Posterior cingulate gyrus (tissue), 11 donors: Measurements from ENCODE around the gene MMP23B.
"Not testable (repeated sequence)": the region's sequence is repeated elsewhere in the genome, so short reads cannot be mapped to it uniquely, and the experiment has no call there.

Experiments
- DNase-seq, 10 donors: peaks; one replicate each; pipeline versions ENCODE4 v3.0.0 to v3.0.0-alpha.2; 2020 to 2021; ENCODE audit warnings: mixed read lengths in 3 of 10
- intact Hi-C: fragments of 100-400 bp; cut with DNase I; formaldehyde crosslinking; loops from one replicate; pipeline ENCODE4 v1.15.1; 2023

MMP23B gene

DNA sequence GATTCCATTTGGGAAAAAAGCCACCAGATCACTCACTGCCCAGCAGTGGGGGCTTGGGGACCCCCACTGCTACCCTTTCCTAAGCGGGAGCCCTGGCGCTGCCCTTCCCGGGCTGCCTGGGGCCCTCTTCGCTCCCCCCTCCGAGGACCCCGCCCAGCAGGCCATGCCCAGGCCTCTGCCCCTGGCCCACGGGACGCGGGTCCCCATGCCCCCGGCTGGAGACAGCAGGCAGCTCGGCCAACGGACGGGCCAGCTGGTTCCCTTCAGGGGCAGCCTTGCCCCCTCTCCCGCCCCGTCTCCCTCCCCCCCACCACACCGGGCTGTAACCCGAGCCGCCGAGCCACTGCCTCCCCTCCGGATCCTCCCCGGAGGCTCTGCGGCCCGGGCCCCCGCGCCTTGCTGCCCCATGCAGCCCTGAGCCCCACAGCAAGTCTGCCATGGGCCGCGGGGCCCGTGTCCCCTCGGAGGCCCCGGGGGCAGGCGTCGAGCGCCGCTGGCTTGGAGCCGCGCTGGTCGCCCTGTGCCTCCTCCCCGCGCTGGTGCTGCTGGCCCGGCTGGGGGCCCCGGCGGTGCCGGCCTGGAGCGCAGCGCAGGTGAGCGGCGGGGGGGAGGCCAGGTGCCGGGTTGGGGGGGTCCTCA, at the start of gene MMP23B:
MMP23B (plus strand) TSS at position 392 of the 639 bp plus-strand sequence; CDS start at position 438, 46 bp downstream.
- peak in 3 of 10 donors; percentile 21 to 81 (median 31) for DNase-seq

DNA sequence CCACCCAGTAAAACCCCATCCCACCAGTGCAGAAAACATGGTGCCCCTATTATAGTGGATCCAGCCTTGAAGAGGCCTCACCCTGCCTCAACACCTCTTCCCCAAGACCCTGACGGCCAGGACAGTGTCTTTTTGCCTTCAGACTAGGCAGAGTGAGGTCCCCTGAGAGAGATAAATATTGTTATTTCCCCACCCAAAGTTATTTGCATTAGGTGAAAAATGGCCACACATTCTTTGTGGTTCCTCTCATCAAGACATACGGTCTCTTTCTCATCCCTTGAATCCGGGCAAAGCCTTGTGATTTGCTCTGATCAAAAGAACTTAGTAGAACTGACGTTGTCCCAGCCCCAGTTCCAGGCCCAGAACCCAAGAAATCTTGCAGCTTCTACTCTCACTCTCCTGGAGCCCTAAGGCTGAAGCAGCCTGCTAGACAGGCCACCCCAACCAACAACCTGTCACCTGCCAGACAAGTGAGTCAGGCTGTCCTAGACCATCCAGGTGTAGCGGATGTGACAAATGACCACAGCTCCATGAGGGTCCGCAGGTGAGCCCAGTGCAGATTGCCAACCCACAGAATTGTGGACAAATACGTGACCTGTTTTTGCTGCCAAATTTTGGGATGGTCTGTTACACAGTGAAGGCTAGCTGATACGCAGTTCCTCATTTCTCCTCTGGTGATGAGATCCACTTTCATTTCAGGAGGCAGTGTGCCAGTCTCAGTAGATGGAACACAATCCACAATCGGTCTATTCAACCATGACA, 49.2 kb upstream of the MMP23B start:
- intact Hi-C loops, result no loop called here
- DNase-seq, result peak in 2 of 10 donors; percentile 2 to 12

More for the DNA sequence above, at the start of gene MMP23B:
- intact Hi-C loops, result no loop called here

DNA sequence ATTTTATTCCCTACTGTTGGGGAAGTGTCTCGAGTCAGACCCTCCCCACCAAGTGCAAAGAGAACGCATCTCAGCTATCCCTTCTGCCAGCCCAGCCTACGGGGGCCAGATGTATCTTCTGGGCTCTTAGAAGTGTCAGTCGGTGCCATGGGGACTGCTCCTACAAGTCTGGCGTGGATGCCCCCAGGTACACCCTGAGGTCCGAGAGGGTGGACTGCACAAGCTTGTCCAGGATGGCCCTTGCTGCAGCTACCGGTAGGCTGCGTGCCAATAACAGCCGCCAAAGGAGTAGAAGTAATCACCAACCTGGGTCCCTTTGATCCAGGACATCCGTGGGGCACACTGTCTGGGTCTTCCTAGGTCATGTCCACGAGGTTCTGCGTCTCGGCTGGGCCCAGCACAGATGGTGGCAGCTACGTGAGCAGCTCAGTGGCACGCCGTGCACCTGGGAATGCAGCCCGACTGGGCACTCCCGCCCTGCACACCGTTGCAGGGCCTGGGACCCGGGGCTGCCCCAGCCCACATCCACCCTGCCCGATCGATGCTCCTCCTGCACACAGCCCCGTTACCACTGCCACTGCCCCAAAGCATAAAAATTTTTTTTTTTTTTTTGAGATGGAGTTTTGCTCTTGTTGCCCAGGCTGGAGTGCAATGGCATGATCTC, 48.5 kb upstream of the MMP23B start:
- intact Hi-C loops, result no loop called here
- DNase-seq, result peak in 2 of 10 donors; percentile 37 to 71

GRCh38 chr1:1591452-1591851, 40.5 kb upstream of the MMP23B start:
- peak in 1 of 10 donors; percentile 20 for DNase-seq
- intact Hi-C loops, result no loop called here

GRCh38 chr1:1593834-1594601, 38.0 kb upstream of the MMP23B start:
- intact Hi-C loops, result no loop called here
- DNase-seq, result peak in 3 of 10 donors; percentile 71

DNA sequence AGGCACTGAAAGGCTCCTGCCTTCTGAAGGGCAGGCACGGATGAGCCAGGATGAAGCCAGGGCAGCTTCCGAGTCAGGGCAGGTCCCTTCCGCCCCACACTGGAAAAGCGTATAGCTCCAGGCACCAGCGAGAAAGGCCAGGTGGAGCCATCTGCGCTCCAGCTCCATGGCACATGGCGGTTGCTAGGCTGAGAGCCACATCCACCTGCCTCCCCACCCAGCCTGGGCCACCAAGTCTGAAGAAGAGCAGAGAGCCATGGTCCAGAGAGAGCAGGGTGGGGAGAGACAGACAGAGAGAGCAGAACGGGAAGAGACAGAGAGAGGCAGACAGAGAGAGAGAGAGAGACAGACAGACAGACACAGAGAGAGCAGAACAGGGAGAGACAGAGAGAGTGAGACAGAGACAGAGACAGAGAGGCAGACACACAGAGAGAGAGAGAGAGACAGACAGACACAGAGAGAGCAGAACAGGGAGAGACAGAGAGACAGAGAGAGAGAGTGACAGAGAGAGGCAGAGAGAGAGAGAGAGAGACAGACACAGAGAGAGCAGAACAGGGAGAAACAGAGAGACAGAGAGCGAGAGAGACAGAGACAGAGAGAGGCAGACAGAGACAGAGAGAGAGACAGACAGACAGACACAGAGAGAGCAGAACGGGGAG, 37.2 kb upstream of the MMP23B start:
- intact Hi-C loops, result no loop called here
- DNase-seq, result peak in 3 of 10 donors; percentile 39 to 79 (median 53)

- intact Hi-C loops, DNase-seq: not testable (repeated sequence)
Observed at GRCh38 chr1:1595341-1595740, 36.6 kb upstream of the MMP23B start.

GRCh38 chr1:1596493-1597274, 35.3 kb upstream of the MMP23B start:
- peak in 3 of 10 donors; percentile 61 to 71 (median 62) for DNase-seq
- intact Hi-C loops, result no loop called here

DNA sequence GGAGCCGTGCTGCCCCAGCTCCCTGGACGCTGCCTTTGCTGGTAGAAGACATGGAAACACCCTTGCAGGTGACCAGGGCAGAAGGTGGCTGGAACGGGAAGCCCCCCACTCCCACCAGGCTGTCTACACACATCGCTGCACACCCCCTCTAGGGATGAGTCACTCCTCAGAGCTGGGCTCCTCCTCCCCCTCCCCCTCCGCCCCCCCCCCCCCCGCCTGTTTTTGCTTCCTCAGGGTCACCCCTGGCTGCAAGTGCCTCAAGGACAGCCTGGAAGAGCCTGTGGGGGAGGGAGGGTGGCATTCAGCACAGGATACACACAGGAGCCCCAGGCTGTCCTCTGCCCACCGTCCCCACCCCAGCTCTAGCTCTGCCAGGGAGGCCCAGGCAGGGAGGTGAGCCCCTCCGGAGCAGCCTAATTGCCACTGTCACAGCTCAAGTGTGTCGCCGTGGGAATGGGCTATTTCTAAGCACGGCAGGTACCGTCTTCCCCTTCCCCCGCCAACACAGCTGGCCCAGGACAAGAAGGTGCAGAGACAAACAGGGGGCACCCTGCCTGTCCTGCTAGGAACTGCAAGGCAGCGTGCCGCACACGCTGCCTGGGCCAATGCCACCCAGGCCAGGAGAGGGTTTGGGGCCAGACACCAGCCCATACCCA, 34.6 kb upstream of the MMP23B start:
- peak in 3 of 10 donors; percentile 29 to 74 (median 61) for DNase-seq
- intact Hi-C loops, result no loop called here

GRCh38 chr1:1598051-1598719, 33.8 kb upstream of the MMP23B start:
- intact Hi-C loops, result no loop called here
- DNase-seq, result peak in 3 of 10 donors; percentile 65 to 70 (median 69)

GRCh38 chr1:1598720-1599029, 33.3 kb upstream of the MMP23B start:
- no peak for DNase-seq
- intact Hi-C loops, result no loop called here

DNA sequence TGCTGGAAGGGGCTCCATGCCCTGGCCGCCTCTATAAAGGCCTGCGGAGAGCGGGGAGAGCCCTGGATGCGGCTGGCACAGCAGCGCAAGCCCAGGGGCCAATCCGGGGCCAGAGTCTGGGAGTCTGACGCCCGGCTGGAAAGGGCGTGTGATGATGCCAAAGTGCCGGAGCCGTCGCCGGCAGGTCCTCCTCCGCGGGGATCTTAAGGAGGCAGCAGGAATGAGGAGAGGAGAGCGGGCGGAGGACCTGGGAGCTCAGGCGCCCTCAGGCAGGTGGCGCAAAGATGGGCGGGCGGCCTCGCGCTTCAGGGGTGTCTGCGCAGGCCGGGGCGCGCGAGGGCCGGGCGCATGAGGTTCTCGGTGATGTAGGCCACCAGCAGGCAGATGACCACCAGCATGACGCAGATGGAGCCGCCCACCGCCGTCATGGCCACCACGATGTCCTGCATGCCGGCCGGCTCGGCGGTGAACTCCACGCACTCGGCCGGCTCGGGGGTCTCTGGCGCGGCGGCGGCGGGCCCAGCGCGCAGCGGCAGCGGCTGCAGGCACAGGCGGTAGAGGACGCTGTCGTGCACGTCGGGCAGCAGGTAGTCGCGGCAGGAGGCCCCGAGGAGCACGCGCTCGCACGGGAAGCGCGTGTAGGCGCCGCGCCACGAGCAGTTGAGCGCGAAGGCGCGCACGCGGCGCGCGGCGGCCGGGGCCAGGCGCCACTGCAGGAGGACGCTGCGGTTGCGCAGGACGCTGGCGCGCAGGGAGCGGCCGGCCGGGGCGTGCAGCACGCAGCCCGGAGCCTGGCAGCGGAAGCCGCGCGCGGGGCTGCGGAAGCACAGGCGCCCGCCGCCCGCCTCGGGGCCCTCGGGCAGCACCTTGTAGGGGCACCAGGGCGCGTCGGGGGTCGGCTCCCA, 32.7 kb upstream of the MMP23B start:
- peak in 3 of 10 donors; percentile 81 to 90 (median 85) for DNase-seq
- intact Hi-C loops, result no loop called here

GRCh38 chr1:1599935-1600860, 31.8 kb upstream of the MMP23B start, which contains the start of gene FNDC10:
FNDC10 (minus strand) TSS chr1:1600135; CDS start chr1:1600015, 120 bp downstream.
- peak in 3 of 10 donors; percentile 72 to 83 (median 79) for DNase-seq
- intact Hi-C loops, result no loop called here

DNA sequence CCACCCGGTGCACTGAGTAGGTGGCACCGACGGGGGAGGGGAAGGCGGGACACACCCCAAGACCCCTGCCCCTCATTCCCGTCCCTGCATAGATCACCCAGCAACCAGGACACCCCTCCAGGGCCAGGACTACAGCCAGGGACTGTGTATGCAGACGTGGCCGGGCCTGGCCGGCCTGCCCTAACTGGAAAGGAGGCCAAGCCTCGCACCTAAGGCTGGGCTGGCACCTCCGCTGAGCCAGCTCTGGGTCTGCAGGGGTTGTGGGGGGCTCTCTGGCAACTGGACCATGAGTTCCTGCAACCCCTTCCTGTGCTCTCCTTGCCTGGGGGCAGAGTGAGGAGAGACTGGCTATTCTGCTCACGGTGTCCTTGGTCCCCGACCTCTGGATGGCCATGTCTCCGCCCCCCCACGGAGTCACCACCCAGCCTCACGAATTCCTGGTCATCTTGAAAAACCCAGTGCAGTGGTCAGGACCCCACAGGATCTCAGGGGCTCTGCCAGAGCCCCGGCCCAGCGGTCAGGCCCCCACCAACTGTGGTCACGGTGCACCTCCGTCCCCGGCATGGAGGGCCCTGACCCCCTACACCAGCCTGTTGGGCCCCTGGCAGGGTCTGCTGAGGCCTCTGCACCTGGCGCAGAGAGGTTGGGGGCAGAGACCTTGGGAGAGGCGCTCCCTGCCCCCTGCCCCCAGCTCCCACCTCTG, 31.0 kb upstream of the MMP23B start:
- peak in 3 of 10 donors; percentile 57 to 79 (median 78) for DNase-seq
- intact Hi-C loops, result no loop called here

GRCh38 chr1:1601564-1602303, 30.2 kb upstream of the MMP23B start:
- intact Hi-C loops, result no loop called here
- peak in 3 of 10 donors; percentile 52 to 75 (median 59) for DNase-seq
